Activated T-helper 1 cell treated with Interleukin-2 at 50 U/mL for 16 hours (primary cell): ENCODE measurements around the gene BICDL1.

ENCODE experiments used
- DNase-seq: peaks from one replicate; pipeline ENCODE4 v3.0.0-alpha.2; 2020; ENCODE audit warnings: low read depth

Gene BICDL1

DNA sequence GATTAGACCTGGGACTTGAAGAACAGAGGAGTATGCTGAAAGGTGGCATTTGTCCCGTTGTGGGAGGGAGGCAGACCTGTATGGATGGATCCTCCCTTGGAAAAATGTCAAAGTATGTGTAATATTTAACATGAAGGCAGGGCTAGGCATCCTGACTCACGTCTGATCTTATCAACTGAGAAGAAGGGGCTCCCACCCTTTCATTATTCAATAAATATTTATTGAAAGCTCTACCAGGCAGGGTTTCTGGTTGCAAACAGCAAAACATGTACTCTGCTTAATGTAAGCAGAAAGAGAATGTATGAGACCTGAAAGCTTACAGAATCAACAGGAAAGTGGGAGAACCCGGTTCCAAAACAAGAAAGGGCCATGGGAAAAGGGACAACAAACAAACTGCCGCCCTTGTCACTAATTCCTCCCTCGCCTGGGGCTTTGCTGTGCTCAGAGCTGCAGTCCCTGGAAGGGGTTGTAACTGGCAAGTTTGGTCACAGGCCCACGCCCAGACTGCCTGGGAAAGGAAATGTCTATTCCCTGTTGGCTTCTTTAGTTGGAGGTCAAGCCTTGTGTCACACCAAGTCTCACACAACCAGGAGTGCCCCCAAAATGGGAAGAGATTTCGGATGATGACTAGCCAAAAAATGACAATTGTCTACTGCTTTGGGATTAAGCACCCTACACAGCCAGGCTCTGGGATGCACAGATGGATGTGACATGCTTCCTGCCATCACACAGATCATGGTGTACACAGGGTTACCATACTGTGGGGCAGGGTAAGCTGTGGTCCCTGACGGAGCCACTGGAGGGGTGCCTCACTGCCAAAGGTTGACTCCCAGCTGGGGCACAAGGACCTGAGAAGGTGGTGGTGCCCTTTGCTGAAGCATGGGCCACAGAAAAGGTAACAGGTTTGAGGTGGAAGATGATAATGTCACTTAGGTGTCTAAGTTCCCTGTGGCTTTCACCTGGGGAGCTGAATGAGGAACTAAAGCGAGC is 90.7 kb downstream of the BICDL1 start:
- no peak for DNase-seq

GRCh38 chr12:120081641-120082040 is 92.6 kb downstream of the BICDL1 start:
- DNase-seq: no peak

- DNase-seq: no peak
These were observed 97.0 kb downstream of the BICDL1 start for GRCh38 chr12:120085920-120086645.

- peak; percentile 99 for DNase-seq
These were observed 98.0 kb downstream of the BICDL1 start for GRCh38 chr12:120086801-120087621.

DNA sequence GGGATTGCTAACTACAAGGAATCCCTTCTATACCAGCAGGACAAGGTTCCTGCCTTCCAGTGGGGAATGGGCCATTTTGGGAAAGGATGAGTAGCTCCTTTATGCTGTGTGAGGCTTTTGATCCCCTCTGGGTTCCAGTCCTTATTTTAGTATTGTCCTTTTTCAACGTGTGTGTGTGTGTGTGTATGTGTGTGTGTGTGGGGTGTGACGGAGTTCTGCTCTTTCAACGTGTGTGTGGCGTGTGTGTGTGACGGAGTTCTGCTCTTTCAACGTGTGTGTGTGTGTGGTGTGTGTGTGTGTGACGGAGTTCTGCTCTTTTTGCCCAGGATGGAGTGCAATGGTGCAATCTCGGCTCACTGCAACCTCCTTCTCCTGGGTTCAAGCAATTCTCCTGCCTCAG is 100.1 kb downstream of the BICDL1 start:
- no peak for DNase-seq

GRCh38 chr12:120089796-120090195 is 100.8 kb downstream of the BICDL1 start:
- no peak for DNase-seq

DNA sequence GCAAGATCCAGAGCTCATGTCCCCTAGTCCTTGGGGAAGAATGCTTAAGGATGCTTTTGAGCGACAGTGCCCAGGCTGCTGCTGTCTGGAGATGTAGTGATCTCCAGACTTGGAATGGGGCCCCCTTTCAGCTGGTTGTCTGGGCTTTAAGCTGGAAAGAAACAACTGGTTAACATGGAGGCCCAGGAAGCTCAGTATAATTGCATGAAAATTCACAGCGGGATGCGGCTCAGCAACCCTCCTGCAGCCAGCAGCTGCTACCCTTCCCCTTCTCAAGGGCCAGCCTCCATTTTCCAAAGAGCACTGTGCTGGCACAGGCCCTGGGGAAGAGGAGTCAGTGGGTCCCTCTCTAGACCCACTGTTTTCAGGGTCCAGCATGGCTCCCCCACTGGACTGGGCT is 101.2 kb downstream of the BICDL1 start:
- no peak for DNase-seq

- no peak for DNase-seq
These were observed 101.7 kb downstream of the BICDL1 start for GRCh38 chr12:120090626-120091295.

DNA sequence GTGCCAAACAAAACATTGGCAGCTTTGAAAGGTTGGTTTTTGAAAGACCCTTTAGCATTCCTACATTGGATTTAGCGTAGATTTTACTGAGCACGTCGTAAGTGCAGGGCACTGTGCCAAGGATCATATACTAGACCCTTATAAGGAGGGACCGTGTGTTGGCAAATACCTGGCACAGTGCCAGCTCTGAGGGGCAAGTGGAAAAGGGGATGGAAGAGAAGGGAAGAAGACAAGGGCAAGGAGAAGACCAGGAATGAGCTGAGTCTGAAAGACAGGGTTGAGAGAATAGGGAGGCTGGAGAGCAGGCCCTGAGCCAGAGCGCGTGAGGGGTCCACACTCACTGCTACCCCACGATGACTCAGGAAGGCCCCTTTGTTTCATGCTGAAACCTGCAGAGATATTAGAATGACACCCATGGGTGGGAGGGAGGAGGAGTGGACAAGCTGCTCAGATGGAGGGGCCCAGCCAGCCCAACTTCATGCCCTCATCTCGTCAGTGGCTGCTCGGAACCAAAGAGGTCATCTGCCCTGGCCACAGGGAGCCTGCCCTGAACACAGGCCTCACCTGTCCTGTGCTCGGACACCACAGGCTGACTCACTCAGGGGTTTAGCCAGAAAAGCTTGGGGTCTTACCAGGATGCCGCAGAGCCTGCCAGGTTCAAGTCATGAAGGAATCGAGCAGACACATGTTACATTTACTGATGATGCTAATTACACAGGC is 102.5 kb downstream of the BICDL1 start:
- no peak for DNase-seq

GRCh38 chr12:120092551-120093335 is 103.7 kb downstream of the BICDL1 start:
- DNase-seq: no peak

GRCh38 chr12:120093336-120093591 is 104.2 kb downstream of the BICDL1 start:
- DNase-seq: no peak

GRCh38 chr12:120093592-120094355 is 104.7 kb downstream of the BICDL1 start:
- no peak for DNase-seq

DNA sequence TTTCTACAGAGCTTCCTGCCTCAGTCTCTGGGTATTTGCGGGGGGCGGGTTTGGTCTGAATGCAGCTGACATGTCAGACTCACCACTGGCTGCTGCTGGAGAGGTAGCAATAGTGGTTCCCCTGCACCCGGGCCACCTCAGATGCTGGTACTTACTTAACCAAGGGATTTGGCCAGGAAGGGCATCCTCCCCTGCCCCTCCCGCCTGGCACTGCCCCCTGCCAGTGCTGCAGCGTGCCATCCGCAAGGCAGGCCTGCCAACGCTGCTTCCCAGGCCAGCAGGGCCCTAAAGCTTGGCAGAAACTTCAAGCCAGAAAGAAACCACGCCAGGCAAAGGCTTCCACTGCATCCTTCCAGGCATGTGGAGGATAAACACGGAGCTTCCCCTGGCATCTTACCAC is 105.4 kb downstream of the BICDL1 start:
- no peak for DNase-seq

- no peak for DNase-seq
These were observed 106.3 kb downstream of the BICDL1 start for GRCh38 chr12:120095331-120095730.

- no peak for DNase-seq
These were observed 106.7 kb downstream of the BICDL1 start for GRCh38 chr12:120095736-120096135.

- DNase-seq: no peak
These were observed 107.7 kb downstream of the BICDL1 start for GRCh38 chr12:120096671-120097202.

GRCh38 chr12:120098756-120099470 is 109.9 kb downstream of the BICDL1 start:
- DNase-seq: no peak

DNA sequence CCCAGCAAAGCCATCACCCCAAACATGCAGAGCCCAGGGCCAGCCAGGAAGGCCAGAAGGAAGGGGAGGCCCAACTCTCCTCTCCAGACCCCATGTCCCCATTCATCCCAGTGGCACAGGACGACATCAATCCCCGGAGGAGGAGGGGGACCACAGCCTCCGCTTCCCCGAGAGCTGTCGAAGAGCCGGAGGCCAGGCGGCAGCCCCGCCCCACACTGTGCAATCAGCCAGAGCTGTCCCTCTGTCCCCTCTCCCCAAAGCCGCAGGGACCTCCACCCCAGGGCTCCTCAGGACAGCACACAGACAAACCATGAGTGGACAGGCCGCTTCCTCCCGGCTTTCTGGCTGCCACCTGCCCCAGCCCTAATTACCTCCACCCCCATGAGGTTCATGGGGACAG is 110.7 kb downstream of the BICDL1 start:
- no peak for DNase-seq

- no peak for DNase-seq
These were observed 111.6 kb downstream of the BICDL1 start for GRCh38 chr12:120100630-120101029.
